Measurements from ENCODE around the gene CSF3R.

CSF3R gene

DNA sequence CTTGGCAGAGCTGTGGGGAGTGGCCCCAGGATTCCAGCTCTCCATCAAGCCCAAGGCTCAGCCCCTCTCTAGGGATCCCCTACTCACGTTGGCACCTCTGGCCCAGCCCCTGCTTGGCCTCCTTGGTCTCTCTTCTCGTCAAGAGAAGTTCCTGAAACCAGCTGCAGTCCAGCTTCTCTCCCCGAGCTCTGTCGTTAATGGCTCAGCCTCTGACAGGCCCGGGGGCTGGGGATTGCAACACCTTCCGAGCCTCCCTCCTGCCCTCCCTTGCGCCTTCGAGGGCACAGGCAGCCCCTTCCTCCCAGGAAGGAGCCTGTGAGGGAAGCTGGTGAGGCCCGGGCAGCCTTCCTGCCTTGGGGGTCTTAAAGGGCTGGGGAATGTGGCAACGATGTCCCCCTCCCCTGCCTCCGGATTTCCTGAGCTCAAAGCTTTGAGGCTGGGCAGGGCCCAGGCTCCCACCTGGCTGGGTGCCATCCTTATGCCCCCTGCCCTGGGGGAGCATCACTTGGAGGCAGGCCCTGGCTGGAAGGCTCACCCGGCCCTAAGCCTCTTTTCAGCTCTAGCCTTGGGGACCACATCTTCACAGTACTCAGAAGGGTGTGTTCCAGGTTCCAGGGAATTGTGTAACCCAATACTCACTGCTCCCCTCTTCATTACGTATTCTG, at the start of gene CSF3R:
Gene CSF3R (minus strand): TSS at position 190 of the 665 bp plus-strand sequence. CDS start 3,417 bp downstream, outside the sequence.
- DNase-seq: no peak

DNA sequence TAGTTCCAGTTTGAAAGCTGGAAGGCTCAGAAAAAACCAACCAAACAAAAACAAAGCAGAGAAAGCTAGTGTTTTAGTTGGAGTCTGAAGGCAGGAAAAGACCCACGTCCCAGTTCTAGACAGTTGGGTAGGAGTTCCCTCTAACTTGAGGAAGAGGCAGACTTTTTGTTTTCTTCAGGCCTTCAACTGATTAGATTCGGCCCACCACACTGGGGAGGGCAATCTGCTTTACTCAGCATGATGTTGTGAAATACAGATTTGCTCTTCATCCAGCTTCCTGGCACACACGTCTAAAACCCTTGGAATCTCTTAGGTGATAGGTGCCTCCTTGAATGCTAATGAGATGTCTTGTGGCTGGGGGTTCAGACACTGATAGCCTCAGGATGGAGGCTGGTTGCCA, 49.1 kb upstream of the CSF3R start:
- no peak for DNase-seq

DNA sequence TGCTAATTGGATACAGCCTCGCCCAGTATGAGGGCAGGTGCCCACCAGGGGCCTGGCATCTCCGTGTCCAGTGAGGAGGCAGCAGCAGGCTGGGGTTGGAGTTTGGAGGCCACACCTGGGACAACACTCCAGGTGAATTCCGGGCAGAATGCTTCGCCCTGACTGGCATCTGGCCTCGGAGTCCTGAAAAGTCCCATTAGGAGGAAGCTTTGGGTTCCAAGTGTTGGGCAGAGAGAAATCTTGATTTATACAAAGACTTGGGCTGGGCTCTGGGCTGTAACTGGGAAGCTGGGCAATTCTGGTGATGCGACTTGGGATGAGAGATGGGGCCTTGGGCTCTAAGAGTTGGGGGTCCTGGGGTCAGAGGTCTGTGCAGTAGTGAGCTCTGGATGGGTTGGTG, 48.1 kb upstream of the CSF3R start:
- no peak for DNase-seq

DNA sequence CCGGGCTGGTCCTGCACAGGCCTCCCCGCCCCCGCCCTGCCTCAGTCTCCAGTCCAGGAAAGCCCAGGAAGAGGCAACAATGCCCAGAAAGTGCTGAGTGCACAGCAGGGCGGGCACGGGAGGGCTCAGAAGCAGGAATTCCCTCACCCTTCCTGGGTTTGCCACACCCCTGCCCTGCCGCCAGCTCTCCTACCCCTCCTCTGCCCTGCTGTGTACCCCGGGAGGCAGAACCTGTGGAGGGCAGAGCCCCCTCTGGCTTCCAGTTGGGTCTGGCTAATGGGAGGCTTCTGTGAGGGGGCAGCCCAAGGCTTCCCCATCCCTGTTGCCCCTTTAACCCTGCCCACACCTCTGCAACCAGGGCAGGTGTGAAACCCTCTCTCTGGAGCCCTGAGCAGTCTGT, 47.5 kb upstream of the CSF3R start:
- no peak for DNase-seq

DNA sequence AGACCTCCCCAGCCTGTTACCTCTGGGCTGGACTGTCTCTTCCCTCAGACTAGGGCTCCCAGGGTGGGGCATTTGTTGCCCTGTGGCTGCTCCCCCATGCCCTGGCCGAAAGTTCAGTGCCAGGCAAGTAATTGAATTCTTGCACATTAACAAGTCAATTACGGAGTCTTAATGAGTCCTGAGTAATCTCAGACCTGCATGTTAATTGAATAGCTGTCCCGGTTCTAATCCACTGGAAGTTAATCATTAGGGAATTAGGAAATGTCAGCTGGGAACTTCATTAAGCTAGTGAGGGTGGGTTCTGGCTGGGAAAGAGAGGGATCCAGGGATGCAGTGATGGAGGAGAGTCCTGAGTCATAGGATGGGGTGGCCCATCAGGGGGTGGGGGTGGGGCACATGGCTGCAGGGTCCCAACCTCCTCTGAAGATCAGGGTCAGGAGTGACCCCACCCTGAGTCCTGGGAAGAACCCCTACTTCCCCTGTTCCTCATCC, 47.1 kb upstream of the CSF3R start:
- DNase-seq: no peak

DNA sequence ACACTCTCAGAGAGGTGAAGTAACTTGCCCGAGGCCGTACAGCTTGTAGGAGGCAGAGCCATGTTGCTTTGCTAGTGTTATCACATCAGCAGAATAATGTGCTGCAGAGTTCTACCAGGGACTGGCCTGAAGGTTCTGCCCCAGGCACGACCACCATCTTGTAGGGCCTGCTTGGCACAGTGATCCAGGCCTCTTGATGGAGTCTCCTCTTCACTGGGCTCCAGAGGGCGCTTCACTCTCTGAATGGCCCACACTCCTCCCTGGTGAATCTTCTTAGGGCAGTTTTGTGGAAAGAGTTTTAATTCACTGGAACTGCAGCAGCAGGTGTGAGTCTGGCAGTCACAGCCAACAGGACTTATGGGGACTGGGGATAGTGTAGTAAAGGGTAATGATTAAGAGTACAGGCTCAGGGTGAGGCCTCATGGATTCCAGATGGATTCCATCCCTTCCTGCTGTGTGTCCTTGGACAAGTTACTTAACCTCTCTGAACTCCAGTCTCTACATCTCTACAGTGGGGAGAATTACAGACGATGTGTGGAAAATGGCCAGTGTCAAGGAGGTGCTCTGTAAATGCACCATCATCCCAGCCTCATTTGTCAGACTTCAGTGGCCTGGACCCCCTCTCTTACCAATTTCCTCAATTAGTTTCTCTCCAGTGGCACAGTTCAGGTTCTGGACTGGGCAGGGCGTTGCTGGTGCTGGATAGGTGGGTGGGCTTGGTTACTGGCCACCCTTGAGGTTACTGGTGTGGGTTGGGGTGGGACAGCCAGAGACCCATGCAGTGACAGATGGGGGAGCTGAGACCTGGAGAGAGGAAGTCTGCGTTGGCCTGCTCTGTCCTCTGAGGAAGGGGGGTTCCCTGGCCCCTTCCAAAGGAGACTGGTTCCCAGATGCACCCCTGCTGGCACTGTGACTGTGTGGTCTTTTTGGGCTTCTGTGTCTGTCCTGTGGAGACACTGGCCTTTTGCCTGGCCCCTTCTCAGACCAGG, 45.9 kb upstream of the CSF3R start:
- no peak for DNase-seq

DNA sequence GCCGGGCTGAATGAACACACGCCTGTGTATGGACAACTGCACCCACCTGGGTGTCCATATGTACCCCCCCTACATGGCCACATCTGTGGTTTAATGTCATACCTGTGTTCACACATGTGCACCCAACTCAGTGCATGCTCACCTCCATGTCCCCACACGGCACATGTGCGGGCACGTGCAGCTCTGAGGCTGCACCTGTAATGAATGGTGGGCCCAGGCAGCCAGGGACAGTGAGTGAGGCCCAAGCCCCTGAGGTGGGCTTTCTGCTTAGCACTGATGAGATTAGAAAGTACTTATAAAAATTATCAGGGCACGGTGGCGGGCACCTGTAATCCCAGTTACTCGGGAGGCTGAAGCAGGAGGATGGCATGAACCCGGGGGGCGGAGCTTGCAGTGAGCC, 42.5 kb upstream of the CSF3R start:
- no peak for DNase-seq

DNA sequence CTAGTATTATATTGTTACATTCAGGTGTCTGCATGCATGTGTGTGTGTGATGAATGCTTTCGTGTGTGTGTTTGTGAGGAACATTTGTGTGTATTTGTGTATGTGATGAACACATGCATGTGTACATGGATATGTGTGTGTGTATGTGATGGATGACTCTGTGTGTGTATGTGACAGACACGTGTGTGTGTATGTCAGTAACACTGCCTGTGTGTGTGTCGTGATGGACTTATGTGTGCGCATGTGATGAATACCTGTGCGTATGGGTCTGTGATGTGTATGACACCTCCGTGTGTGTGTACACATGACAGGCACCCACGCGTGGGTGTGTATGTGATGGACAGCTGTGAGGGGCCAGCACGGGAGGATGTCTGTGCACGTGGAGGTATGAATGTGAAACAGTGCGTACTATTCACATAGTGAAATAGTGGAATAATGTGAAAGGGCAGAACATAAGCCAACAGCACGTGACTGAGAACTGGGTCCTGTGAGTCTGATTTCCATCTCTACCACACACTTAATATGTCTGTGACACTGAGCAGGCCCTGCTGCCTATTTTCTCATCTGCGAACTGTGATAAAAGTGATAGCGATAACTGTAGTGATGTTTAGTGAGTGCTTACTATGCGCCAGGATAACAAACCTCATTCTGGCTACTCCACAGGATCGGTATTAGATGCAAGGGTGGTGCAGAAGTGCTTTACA, 41.8 kb upstream of the CSF3R start:
- no peak for DNase-seq

DNA sequence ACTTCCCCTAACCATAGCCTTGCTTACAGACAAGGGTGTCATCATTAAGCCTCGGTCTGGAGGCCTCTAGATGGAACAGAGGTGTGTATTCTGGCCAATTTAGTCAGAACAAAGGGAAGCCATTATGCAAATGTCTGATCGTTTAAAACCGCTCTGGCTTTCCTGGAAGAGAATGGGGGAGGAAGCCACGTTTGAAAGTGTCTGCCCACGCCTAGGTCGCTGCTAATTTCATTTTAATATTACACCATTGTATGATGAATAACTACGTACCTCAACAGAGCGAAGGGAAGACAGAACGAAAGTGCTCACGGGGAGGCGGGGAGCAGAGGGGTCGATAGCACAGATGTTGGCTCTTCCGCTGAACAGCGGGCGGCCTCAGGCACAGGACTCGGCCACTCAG, 41.1 kb upstream of the CSF3R start:
- DNase-seq: no peak

DNA sequence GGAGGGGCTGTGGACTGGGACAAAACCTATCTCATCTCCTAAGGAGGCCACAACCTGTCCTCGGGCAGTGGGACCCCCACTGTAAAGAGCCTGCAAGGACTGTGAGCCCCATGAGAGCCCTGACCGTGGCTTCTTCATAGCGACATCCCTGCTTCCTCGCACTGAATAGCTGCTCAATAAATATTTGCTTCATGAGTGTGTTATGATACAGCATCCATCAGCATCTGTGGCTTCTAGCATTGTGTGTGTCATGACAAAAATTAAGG, 40.5 kb upstream of the CSF3R start:
- no peak for DNase-seq

DNA sequence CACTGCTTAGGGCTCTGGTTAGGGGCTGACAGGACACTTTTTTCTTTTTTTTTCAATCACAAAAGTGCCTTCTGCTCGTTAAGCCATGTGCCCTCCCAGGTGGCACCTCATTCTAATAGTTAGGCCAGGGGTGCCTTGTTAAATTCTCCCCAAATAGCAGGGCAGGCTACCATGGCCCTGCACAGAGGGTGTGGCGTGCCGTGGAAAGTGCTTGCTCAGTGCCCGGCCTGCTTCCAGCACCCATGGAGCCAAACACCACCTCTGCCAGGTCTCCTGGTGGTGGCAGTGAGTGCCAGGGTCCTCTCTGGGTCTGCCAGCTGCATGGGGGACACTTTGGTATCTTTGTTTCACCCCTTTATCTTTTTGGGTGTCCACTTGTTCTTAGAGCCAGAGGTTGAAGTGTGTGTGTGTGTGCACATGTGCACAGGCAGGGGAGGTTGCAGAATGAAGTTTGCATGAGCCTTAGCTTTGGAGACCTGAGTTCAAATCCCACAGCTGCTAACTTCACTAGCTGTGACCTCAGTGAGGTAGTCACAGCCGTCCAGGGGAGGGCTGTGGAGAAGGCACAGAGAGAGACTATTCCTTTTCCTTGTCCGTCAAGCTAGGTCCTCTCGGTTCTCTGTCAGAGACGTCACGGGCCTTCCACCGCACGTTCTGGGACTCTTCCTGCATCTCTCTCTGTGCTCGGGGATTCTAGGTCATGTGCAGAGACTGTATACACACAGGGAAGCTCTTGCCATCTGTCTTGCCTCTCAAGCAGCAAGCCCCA, 39.9 kb upstream of the CSF3R start:
- no peak for DNase-seq

DNA sequence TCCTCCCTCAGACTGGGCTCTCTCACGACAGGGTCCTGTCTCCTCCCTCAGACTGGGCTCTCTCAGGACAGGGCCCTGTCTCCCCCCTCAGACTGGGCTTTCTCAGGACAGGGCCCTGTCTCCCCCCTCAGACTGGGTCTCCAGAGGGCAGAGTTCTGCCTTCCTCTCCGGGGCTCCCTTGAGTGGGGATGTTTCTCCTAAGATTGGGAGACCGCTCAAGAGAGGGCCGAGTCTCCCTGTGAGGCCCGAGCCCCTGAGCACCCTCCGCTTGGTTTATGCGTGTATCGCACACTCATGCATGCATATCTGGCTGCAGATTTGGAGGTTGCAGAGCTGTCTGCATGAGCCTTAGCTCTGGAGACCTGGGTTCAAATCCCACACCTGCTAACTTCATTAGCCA, 39.3 kb upstream of the CSF3R start:
- DNase-seq: no peak

DNA sequence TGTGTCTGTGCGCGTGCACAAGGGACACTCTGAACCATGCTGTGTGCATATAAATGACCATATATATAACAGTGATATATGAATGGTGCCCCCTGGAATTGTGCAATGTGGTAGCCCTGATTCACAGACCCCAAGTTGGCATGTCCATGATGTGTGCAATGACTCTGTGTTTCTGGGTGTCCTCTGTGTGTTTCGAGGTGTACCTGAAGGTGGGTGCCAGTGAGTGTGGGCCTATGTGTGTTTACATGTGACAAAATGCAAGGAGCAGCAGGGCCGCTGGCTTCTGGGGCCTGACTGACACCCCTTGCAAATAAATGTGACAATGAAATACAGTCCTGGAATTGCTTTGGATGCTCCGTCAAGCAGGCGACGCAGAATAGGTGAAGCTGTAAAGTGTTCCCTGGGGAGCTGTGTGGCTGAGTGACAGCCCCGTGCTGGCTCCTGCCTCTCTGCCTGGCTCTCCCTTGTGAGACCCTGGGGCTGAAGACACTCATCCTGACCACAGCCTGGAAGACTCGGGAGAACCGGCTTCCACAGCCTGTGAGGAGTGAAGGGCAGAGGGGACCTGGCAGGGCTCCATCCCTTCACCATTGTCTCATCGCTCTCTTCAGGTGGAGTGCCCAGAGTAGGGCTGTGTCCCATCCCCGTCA, 38.2 kb upstream of the CSF3R start:
- no peak for DNase-seq

DNA sequence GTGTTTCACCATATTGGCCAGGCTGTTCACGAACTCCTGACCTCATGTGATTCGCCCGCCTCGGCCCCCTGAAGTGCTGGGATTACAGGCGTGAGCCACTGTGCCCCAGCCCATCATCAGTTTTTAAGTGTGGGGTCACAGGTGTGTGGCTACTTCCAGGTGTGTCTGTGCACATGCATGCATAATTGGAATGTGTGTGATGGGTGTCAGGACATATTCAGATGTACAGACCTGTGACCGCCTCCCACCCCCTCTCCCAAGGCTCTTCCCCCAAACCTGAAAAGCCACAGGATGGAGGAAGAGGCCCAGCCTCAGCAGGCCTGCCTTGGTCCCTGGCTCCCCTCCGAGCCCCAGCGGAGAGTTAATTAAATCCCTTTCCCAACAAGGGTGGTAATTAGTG, 37.3 kb upstream of the CSF3R start:
- DNase-seq: no peak

DNA sequence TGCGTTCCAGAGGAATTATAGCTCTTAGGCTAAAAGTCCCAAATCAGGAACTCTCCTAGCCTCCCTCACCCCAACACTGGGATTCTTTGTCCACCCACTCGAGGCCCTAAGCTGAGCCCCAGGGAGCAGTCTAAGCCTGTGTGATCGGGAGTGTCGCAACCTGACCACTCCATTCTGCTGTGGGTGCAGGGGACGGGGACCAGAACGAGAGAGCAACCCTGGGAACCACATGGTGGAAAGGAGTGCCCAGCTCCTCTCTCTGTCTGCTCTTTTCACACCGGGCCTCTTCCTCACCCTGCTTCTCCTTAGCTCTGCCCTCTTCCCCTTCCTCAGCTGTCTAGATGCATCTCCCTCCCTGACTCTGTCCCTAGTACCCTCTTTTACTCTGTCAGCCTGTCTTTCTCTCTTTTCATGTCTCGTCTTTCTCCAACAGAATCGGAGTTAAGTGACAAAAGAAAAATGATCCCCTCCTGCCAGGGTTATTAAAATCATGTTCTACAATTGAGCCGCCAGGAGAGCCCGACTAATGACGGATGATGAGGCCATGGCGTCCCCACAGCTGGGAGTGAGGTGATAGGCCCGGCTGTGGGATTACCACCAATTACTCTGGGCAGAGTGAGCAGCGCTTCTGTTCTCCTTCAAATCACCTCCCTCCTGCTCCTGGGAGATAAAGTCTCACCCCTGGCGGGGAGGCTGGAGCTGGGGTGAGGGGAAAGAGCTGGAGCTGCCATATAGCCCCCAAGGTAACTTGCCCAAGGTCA, 34.5 kb upstream of the CSF3R start:
- no peak for DNase-seq

DNA sequence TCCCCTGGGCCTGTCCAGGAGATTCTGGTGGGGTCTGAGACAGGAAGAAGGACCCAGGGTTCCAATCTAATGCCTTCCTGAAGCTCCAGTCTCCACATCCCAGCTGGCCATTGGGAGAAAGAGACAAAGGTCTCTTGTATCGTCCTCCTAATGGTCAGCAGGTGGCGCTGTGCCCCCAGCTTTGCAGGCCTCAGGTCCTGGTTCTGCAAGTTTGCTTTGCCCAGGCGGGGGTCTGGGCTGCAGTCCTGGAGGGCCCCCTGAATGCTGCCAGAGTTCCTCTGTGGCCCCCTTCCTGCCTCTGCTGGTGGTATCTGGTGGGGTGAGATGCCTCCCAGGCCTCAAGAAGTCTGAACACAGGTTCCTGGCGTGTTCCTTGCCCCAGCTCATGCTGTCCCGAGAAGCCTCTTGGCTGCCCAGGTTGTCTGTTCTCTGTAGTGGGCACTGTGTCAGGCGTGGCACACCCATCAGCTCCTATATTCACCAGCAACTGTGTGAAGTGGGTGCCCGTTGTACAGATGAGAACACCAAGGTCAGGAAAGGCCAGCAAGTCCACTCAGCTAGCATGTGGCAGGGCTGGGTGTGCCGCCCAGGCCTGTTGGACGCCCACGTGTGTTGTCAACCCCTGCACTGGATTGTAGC, 33.8 kb upstream of the CSF3R start:
- DNase-seq: peak; percentile 51

DNA sequence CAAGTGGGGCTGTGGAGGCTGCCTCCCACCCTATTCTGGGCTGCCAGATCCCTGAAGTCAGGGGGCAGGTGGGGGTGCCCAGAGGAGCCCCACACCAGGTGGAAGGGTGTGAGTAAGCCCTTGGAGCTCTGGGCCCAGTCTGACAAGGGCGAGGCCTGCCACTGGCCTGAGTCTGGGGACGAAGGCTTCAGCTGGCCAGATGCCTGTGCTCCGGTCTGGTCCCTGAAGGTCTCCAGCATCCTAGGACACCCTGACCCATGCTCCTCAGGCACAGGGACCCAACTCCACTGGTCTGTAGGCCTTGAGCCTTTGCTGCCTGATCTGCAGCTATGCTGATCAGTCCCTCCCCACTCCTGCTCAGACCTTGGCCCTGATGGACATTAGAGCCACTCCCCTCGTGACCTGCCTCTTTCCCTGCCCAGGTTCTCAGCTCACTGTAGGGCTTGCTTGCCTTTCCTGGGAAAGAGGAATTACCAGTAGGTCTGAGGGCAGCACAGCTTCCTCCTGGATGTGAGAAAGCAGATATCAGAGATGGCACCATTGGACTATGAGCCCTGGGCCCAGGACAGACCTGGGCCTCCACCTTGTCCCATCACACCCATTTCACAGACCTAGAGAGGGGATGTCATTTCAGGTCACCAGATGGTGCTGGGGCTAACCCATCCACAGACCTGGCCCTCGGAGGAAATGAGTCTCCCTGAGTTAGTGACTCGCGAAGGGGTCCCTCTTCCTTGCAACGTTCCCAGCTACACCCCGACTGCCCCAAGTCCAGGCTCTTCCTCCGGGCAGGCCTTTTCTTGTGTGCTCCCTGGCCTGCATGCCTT, 32.8 kb upstream of the CSF3R start:
- no peak for DNase-seq

DNA sequence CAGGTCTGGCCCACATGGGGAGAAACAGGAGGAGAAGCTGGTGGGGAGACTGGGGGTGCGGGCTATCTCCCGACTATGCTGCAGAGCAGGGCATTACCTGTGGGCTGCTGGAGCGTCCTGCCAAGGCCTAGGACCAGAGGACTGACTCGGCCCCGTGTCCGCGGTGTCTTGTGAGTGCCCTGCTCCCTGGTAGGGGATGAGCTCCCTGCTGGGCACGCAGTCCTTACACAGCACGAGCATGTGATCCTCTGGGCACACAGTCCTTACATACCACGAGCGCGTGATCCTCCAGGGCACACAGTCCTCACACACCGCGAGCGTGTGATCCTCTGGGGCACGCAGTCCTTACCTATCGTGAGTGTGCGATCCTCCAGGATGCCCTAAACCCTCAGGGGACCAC, 31.8 kb upstream of the CSF3R start:
- DNase-seq: no peak

DNA sequence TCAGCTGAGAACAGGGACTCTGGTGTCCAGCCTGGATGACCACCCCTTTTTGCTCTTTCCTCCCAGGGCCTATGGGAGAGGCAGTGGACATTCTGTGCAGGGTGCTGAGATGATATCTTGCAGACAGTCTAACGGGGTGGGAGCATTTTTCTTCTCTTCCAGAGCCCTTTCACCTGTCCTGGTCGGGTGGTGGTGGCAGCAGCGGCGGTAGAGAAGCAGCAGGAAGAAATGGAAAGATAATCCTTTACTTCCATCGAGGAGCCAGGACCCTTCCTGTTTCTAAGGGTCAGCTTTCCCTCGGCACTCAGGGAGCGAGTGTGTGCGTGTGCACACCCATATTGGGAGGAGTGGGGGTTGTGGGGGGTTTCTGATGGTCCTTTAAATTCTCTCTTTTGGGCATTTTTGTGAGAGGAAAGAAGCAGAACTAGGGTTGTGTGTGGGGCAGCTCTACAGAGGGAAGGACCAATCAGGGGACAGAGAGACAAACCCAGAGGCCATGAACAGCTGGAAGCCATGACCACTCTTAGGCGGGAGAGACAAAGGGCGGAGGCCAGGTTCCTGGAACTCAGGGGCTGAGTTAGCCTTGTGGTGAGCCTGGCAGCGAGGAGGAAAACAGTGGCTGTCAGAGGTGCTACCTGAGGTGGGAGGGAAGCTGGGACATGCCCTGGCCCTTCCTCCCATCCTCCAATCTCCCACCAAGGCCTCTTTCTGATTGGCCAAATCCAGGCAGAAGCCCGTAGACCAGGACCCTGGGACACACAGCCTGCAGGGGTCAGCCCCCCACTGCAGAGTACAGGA, 31.2 kb upstream of the CSF3R start:
- no peak for DNase-seq
